Sigmoid colon (tissue), 4 donors: ENCODE data around the gene TRIAP1.

Source experiments
- CTCF ChIP-seq, 4 experiments: fragments of 450-650 bp in 3 of 4; fragments of 200-600 bp in 1 of 4; IDR thresholded peaks; one replicate each; pipeline ENCODE4 v1.5.1; 2016 to 2019; ENCODE audit warnings: antibody characterized with exemption in 4 of 4, mild to moderate bottlenecking in 3 of 4, moderate library complexity in 2 of 4
- POLR2A ChIP-seq, 2 donors: fragments of 450-650 bp; IDR thresholded peaks; one replicate each; pipeline ENCODE4 v1.6.1; 2016; ENCODE audit warnings: antibody characterized with exemption in 2 of 2, mild to moderate bottlenecking in 2 of 2, moderate library complexity in 2 of 2
- POLR2AphosphoS5 ChIP-seq, 4 donors: sonication (generic); formaldehyde crosslinking; IDR thresholded peaks; one replicate each; pipeline ENCODE4 v1.6.1; 2017; ENCODE audit warnings: antibody characterized with exemption in 4 of 4

DNA sequence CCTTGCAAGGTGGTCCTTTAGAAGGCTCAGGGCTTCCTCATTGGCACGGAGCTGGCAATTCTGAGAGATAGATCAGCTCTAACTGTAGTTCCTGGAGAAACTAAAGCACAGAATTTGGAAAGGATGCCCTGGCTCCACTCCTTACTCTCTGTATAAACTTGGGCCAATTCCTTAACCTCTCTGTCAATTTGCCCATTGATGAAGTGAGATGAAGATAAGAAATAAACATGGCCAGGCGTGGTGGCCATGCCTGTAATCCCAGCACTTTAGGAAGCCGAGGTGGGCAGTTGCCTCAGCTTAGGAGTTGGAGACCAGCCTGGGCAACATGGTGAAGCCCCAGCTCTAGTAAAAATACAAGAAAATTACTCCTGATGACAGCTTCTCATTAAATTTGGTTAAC, 42.3 kb downstream of the TRIAP1 start:
- no peak for TF ChIP-seq POLR2AphosphoS5 (IDR thresholded peaks at IDR 0.05)
- no peak for TF ChIP-seq CTCF (IDR thresholded peaks at IDR 0.05)
- TF ChIP-seq POLR2A (IDR thresholded peaks at IDR 0.05), result no peak
